K562 (cell line): ENCODE measurements around the gene SHISA2. TPM values are rescaled to one million over a fixed set of nuclear protein-coding genes. Genes with fewer than 3 reads are reported as not detected.

ENCODE experiments used
- ARID2 ChIP-seq: fragments of 450-650 bp; IDR thresholded peaks from 2 replicates; pipeline ENCODE4 v1.6.1; 2017; ENCODE audit warnings: antibody characterized with exemption, mild to moderate bottlenecking
- ETV5 ChIP-seq: sonication (generic); formaldehyde crosslinking; IDR thresholded peaks from 2 replicates; pipeline ENCODE4 v1.4.0; 2020; ENCODE audit warnings: low read depth, mild to moderate bottlenecking, missing genetic modification reagents
- NCOA4 ChIP-seq: fragments of 450-650 bp; IDR thresholded peaks from 2 replicates; pipeline ENCODE4 v1.6.1; 2018; ENCODE audit warnings: mild to moderate bottlenecking; ENCODE audit not compliant: partially characterized antibody
- NR2C2 ChIP-seq, 2 experiments: fragments of 200-800 bp in 1 of 2; sonication (Bioruptor generic) in 1 of 2; sonication (generic) in 1 of 2; formaldehyde crosslinking in 1 of 2; IDR thresholded peaks; 2 replicates each; pipeline versions ENCODE4 v1.6.1 to v1.8.0; 2016 to 2022; ENCODE audit warnings: mild to moderate bottlenecking in 1 of 2, missing compliant biosample characterization in 1 of 2, missing genetic modification characterization in 1 of 2, missing genetic modification reagents in 1 of 2
- NR4A1 ChIP-seq, 2 experiments: fragments of 250-450 bp in 1 of 2; fragments of 450-650 bp in 1 of 2; sonication (Bioruptor Pico) in 1 of 2; IDR thresholded peaks; 2 replicates each; pipeline versions ENCODE4 v1.4.0 to v1.6.1; 2016 to 2020; ENCODE audit warnings: mild to moderate bottlenecking in 2 of 2, missing compliant biosample characterization in 1 of 2, missing genetic modification characterization in 1 of 2, moderate library complexity in 1 of 2
- PTRF ChIP-seq: fragments of 450-650 bp; IDR thresholded peaks from 2 replicates; pipeline ENCODE4 v1.6.1; 2016; ENCODE audit warnings: mild to moderate bottlenecking, missing genetic modification characterization, missing compliant biosample characterization
- ZBTB33 ChIP-seq: sonication (generic); formaldehyde crosslinking; IDR thresholded peaks from 2 replicates; pipeline ENCODE4 v1.8.1; 2023; ENCODE audit warnings: mild to moderate bottlenecking, missing genetic modification reagents
- ZBTB43 ChIP-seq: sonication (generic); formaldehyde crosslinking; IDR thresholded peaks from 2 replicates; pipeline ENCODE4 v1.8.0; 2023; ENCODE audit warnings: mild to moderate bottlenecking, missing genetic modification reagents
- ZBTB5 ChIP-seq: fragments of 450-650 bp; IDR thresholded peaks from 2 replicates; pipeline ENCODE4 v1.6.1; 2017; ENCODE audit warnings: antibody characterized with exemption
- ZNF354B ChIP-seq: fragments of 250-450 bp; sonication (Bioruptor Pico); IDR thresholded peaks from 2 replicates; pipeline ENCODE4 v1.4.0; 2020
- ZNF436 ChIP-seq: fragments of 250-450, 450-650 bp; sonication (Bioruptor Pico); formaldehyde crosslinking; IDR thresholded peaks from 2 replicates; pipeline ENCODE4 v1.7.0; 2020; ENCODE audit warnings: mild to moderate bottlenecking
- polyA plus RNA-seq, 8 experiments: library from polyadenylated mRNA; depleted of rRNA in 4 of 8; stranded (reverse) in 5 of 8; unstranded in 3 of 8; fragments of >200 nt; fragmentation: Nextera tagmentation in 2 of 8; fragmentation: Illumina TruSeq in 1 of 8; extraction: Ambion mirVana in 2 of 8; extraction: Trizol in 1 of 8; gene quantifications; 2 replicates each; pipeline versions ENCODE4 v1.2.1 to v1.2.3, GENCODE V29; 2011 to 2014; ENCODE audit warnings: inconsistent platforms in 1 of 8, missing spikeins in 1 of 8
- total RNA-seq, 7 experiments: library from RNA; depleted of rRNA in 6 of 7; stranded (reverse); fragments of >200 nt in 6 of 7; fragmentation: Illumina TruSeq in 2 of 7; extraction: Trizol in 2 of 7; gene quantifications; 2 replicates each; pipeline versions ENCODE4 v1.2.1 to v1.2.3, GENCODE V29; 2011 to 2021; ENCODE audit warnings: low replicate concordance in 1 of 7
- TF ChIP-seq, protein P1 (sequence below): sonication (generic); formaldehyde crosslinking; IDR thresholded peaks from 2 replicates; pipeline ENCODE4 v1.8.0; 2022; ENCODE audit warnings: mild to moderate bottlenecking, missing genetic modification reagents
- TF ChIP-seq, protein P2 (sequence below): sonication (generic); formaldehyde crosslinking; IDR thresholded peaks from 2 replicates; pipeline ENCODE4 v1.8.1; 2023; ENCODE audit warnings: mild to moderate bottlenecking, missing genetic modification reagents

The SHISA2 gene
- total and polyA plus RNA-seq, 9 of the 15 experiments (the other 6 are each of a cell fraction or from before 2014, with no cell fraction given), result not detected

DNA sequence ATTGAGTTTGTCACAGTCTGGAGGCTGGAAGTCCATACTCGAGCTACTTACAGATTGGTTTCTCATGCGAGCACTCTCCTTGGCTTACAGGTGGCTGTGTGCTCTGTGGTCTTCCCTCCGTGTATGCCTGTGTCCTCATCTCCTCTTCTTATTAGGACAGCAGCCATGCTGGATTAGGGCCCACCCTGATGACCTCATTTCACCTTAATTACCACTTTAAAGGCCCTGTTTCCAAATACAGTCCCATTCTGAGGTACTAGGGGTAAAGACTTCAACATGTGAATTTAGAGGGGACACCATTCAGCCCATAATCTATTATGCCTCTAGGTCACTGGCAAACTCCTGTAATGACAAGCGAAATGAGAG, 40.6 kb downstream of the SHISA2 start (continued):
- TF ChIP-seq, protein P1, sequence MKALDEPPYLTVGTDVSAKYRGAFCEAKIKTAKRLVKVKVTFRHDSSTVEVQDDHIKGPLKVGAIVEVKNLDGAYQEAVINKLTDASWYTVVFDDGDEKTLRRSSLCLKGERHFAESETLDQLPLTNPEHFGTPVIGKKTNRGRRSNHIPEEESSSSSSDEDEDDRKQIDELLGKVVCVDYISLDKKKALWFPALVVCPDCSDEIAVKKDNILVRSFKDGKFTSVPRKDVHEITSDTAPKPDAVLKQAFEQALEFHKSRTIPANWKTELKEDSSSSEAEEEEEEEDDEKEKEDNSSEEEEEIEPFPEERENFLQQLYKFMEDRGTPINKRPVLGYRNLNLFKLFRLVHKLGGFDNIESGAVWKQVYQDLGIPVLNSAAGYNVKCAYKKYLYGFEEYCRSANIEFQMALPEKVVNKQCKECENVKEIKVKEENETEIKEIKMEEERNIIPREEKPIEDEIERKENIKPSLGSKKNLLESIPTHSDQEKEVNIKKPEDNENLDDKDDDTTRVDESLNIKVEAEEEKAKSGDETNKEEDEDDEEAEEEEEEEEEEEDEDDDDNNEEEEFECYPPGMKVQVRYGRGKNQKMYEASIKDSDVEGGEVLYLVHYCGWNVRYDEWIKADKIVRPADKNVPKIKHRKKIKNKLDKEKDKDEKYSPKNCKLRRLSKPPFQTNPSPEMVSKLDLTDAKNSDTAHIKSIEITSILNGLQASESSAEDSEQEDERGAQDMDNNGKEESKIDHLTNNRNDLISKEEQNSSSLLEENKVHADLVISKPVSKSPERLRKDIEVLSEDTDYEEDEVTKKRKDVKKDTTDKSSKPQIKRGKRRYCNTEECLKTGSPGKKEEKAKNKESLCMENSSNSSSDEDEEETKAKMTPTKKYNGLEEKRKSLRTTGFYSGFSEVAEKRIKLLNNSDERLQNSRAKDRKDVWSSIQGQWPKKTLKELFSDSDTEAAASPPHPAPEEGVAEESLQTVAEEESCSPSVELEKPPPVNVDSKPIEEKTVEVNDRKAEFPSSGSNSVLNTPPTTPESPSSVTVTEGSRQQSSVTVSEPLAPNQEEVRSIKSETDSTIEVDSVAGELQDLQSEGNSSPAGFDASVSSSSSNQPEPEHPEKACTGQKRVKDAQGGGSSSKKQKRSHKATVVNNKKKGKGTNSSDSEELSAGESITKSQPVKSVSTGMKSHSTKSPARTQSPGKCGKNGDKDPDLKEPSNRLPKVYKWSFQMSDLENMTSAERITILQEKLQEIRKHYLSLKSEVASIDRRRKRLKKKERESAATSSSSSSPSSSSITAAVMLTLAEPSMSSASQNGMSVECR (CRISPR knock-in tag), result no peak
- no peak for TF ChIP-seq ZBTB5
- TF ChIP-seq ZNF436, result no peak
- no peak for TF ChIP-seq NCOA4
- TF ChIP-seq PTRF (tag), result no peak
- TF ChIP-seq ZBTB43 (CRISPR knock-in tag), result no peak
- TF ChIP-seq ETV5 (CRISPR knock-in tag), result no peak
- no peak for TF ChIP-seq NR2C2 (CRISPR knock-in tag; IDR thresholded peaks at IDR 0.05)
- no peak for TF ChIP-seq NR2C2 (tag; IDR thresholded peaks at IDR 0.05)
- TF ChIP-seq NR4A1 (CRISPR knock-in tag; IDR thresholded peaks at IDR 0.05), result no peak
- no peak for TF ChIP-seq NR4A1 (tag; IDR thresholded peaks at IDR 0.05)
- TF ChIP-seq ZBTB33 (CRISPR knock-in tag), result no peak
- TF ChIP-seq, protein P2, sequence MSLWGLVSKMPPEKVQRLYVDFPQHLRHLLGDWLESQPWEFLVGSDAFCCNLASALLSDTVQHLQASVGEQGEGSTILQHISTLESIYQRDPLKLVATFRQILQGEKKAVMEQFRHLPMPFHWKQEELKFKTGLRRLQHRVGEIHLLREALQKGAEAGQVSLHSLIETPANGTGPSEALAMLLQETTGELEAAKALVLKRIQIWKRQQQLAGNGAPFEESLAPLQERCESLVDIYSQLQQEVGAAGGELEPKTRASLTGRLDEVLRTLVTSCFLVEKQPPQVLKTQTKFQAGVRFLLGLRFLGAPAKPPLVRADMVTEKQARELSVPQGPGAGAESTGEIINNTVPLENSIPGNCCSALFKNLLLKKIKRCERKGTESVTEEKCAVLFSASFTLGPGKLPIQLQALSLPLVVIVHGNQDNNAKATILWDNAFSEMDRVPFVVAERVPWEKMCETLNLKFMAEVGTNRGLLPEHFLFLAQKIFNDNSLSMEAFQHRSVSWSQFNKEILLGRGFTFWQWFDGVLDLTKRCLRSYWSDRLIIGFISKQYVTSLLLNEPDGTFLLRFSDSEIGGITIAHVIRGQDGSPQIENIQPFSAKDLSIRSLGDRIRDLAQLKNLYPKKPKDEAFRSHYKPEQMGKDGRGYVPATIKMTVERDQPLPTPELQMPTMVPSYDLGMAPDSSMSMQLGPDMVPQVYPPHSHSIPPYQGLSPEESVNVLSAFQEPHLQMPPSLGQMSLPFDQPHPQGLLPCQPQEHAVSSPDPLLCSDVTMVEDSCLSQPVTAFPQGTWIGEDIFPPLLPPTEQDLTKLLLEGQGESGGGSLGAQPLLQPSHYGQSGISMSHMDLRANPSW (CRISPR knock-in tag), result no peak
- TF ChIP-seq ARID2, result no peak
- no peak for TF ChIP-seq ZNF354B (CRISPR knock-in tag)
